Neural cell (in vitro differentiated cells): ENCODE measurements around the gene GCN1. TPM values are rescaled to one million over a fixed set of nuclear protein-coding genes. Genes with fewer than 3 reads are reported as not detected.

Source experiments
- H2AFZ ChIP-seq: fragments of 200-600, 300-800 bp; sonication (generic), shearing (Covaris generic); 2 replicates; pipeline ENCODE4 v1.6.0; 2014; ENCODE audit warnings: low read depth, mild to moderate bottlenecking, antibody characterized with exemption, low read length, moderate library complexity
- H3F3A ChIP-seq: fragments of 200-600 bp; shearing (Covaris generic); 2 replicates; pipeline ENCODE4 v1.6.1; 2016; ENCODE audit warnings: mild to moderate bottlenecking, moderate library complexity, mixed read lengths, antibody characterized with exemption, low read length; ENCODE audit not compliant: insufficient read depth, poor library complexity, severe bottlenecking
- H3K27ac ChIP-seq: fragments of 200-600, 300-800 bp; sonication (generic), shearing (Covaris generic); 2 replicates; pipeline ENCODE4 v1.5.1; 2014; ENCODE audit warnings: mild to moderate bottlenecking, low read length, moderate library complexity
- H3K27me3 ChIP-seq: fragments of 300-800, 200-600 bp; sonication (generic), shearing (Covaris generic); 2 replicates; pipeline ENCODE4 v1.6.0; 2014; ENCODE audit warnings: mild to moderate bottlenecking, low read depth, low read length, moderate library complexity; ENCODE audit not compliant: insufficient read depth
- H3K36me3 ChIP-seq: fragments of 300-800, 200-600 bp; sonication (generic), shearing (Covaris generic); 2 replicates; pipeline ENCODE4 v1.5.1; 2014; ENCODE audit warnings: mild to moderate bottlenecking, antibody characterized with exemption, low read length, moderate library complexity; ENCODE audit not compliant: insufficient read depth
- H3K4me2 ChIP-seq: fragments of 300-800, 200-600 bp; sonication (generic), shearing (Covaris generic); 2 replicates; pipeline ENCODE4 v1.6.0; 2014; ENCODE audit warnings: mild to moderate bottlenecking, low read length
- H3K4me3 ChIP-seq: fragments of 300-800, 200-600 bp; sonication (generic), shearing (Covaris generic); 2 replicates; pipeline ENCODE4 v1.5.1; 2014; ENCODE audit warnings: mild to moderate bottlenecking, low read length, moderate library complexity
- H3K79me2 ChIP-seq: fragments of 200-600 bp; shearing (Covaris generic); replicated peaks from 2 replicates; pipeline ENCODE4 v1.6.0; 2014; ENCODE audit warnings: mild to moderate bottlenecking, low read length, moderate library complexity; ENCODE audit not compliant: insufficient read depth
- H3K9ac ChIP-seq: fragments of 300-800, 200-600 bp; sonication (generic), shearing (Covaris generic); 2 replicates; pipeline ENCODE4 v1.6.1; 2016; ENCODE audit warnings: mild to moderate bottlenecking, low read length, mixed read lengths
- H3K9me2 ChIP-seq: fragments of 200-600 bp; shearing (Covaris generic); 2 replicates; pipeline ENCODE4 v1.6.1; 2016; ENCODE audit warnings: mild to moderate bottlenecking, low read length, mixed read lengths; ENCODE audit not compliant: insufficient read depth
- H3K9me3 ChIP-seq: fragments of 200-600, 300-800 bp; sonication (generic), shearing (Covaris generic); 2 replicates; pipeline ENCODE4 v1.6.1; 2016; ENCODE audit warnings: mild to moderate bottlenecking, mixed run types, low read length, moderate library complexity, mixed read lengths
- H4K20me1 ChIP-seq: fragments of 200-600 bp; shearing (Covaris generic); 2 replicates; pipeline ENCODE4 v1.6.1; 2016; ENCODE audit warnings: mild to moderate bottlenecking, mixed run types; ENCODE audit not compliant: insufficient read depth
- EP300 ChIP-seq: fragments of 450-650 bp; conservative IDR thresholded peaks from 2 replicates; pipeline ENCODE4 v1.6.1; 2014; ENCODE audit warnings: antibody characterized with exemption, mild to moderate bottlenecking, moderate library complexity; ENCODE audit not compliant: poor library complexity, severe bottlenecking
- EZH2 ChIP-seq: fragments of 200-600, 300-800 bp; shearing (Covaris generic), sonication (generic); IDR thresholded peaks from 2 replicates; pipeline ENCODE4 v1.6.1; 2014; ENCODE audit warnings: antibody characterized with exemption, low read length, borderline replicate concordance, mild to moderate bottlenecking; ENCODE audit not compliant: insufficient read depth, poor library complexity, severe bottlenecking
- MXI1 ChIP-seq: fragments of 450-650 bp; conservative IDR thresholded peaks from 2 replicates; pipeline ENCODE4 v1.6.1; 2014; ENCODE audit warnings: antibody characterized with exemption, mild to moderate bottlenecking; ENCODE audit not compliant: poor library complexity, severe bottlenecking
- POLR2AphosphoS5 ChIP-seq: IDR thresholded peaks from 2 replicates; pipeline ENCODE4 v1.6.1; 2012
- RAD21 ChIP-seq: fragments of 450-650 bp; conservative IDR thresholded peaks from 2 replicates; pipeline ENCODE4 v1.6.1; 2014; ENCODE audit warnings: antibody characterized with exemption, mild to moderate bottlenecking, moderate library complexity
- SMC3 ChIP-seq: fragments of 450-650 bp; conservative IDR thresholded peaks from 2 replicates; pipeline ENCODE4 v1.6.1; 2014; ENCODE audit warnings: antibody characterized with exemption, mild to moderate bottlenecking, moderate library complexity; ENCODE audit not compliant: poor library complexity
- TAF1 ChIP-seq: IDR thresholded peaks from 2 replicates; pipeline ENCODE4 v1.6.1; 2012; ENCODE audit warnings: low read depth
- polyA plus RNA-seq: library from polyadenylated mRNA; depleted of rRNA; stranded (reverse); fragments of >200 nt; gene quantifications from 2 replicates; pipeline ENCODE4 v1.2.3, GENCODE V29; 2014
- TF ChIP-seq, protein P1 (sequence below): fragments of 450-650 bp; IDR thresholded peaks from 2 replicates; pipeline ENCODE4 v1.5.1; 2014; ENCODE audit warnings: antibody characterized with exemption, mild to moderate bottlenecking, moderate library complexity; ENCODE audit not compliant: poor library complexity, severe bottlenecking
- TF ChIP-seq, protein P2 (sequence below): IDR thresholded peaks from 2 replicates; pipeline ENCODE4 v1.6.1; 2012; ENCODE audit warnings: borderline replicate concordance

GCN1 gene
- polyA plus RNA-seq, 1 donor from 2014 or later, result 21.5 TPM

DNA sequence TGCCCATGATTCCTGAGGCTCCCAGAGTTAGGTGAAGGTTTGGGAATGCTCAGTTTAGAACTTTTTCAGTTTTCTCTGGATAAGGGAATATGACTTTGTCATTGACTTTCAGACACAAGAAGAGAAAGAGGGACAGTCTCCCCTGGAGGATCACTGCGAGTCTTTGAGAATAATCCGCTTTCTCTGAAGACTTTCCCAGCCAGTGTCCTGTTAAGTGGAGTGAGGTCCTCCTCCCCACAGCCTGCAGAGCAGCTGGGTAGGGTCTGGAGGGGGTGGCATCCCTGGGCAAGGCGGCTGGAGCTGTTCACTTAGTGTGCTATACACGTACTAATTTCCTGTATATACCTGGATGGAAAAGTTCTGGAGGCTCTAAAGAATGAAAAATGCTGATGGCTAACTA is 69.5 kb downstream of the GCN1 start:
- no peak overlapping the region for H3K9ac ChIP-seq
- no peaks in the 10 kb centered on the region for H3K79me2 ChIP-seq
- no peaks in the 10 kb centered on the region for H3K27me3 ChIP-seq
- H3K36me3 ChIP-seq, result no peaks in the 10 kb centered on the region
- H3K4me2 ChIP-seq, result no peak overlapping the region
- TF ChIP-seq, protein P1, sequence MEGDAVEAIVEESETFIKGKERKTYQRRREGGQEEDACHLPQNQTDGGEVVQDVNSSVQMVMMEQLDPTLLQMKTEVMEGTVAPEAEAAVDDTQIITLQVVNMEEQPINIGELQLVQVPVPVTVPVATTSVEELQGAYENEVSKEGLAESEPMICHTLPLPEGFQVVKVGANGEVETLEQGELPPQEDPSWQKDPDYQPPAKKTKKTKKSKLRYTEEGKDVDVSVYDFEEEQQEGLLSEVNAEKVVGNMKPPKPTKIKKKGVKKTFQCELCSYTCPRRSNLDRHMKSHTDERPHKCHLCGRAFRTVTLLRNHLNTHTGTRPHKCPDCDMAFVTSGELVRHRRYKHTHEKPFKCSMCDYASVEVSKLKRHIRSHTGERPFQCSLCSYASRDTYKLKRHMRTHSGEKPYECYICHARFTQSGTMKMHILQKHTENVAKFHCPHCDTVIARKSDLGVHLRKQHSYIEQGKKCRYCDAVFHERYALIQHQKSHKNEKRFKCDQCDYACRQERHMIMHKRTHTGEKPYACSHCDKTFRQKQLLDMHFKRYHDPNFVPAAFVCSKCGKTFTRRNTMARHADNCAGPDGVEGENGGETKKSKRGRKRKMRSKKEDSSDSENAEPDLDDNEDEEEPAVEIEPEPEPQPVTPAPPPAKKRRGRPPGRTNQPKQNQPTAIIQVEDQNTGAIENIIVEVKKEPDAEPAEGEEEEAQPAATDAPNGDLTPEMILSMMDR, result no peak
- no peak for TF ChIP-seq MXI1
- TF ChIP-seq EP300, result no peak
- no peak for TF ChIP-seq EZH2
- TF ChIP-seq, protein P2, sequence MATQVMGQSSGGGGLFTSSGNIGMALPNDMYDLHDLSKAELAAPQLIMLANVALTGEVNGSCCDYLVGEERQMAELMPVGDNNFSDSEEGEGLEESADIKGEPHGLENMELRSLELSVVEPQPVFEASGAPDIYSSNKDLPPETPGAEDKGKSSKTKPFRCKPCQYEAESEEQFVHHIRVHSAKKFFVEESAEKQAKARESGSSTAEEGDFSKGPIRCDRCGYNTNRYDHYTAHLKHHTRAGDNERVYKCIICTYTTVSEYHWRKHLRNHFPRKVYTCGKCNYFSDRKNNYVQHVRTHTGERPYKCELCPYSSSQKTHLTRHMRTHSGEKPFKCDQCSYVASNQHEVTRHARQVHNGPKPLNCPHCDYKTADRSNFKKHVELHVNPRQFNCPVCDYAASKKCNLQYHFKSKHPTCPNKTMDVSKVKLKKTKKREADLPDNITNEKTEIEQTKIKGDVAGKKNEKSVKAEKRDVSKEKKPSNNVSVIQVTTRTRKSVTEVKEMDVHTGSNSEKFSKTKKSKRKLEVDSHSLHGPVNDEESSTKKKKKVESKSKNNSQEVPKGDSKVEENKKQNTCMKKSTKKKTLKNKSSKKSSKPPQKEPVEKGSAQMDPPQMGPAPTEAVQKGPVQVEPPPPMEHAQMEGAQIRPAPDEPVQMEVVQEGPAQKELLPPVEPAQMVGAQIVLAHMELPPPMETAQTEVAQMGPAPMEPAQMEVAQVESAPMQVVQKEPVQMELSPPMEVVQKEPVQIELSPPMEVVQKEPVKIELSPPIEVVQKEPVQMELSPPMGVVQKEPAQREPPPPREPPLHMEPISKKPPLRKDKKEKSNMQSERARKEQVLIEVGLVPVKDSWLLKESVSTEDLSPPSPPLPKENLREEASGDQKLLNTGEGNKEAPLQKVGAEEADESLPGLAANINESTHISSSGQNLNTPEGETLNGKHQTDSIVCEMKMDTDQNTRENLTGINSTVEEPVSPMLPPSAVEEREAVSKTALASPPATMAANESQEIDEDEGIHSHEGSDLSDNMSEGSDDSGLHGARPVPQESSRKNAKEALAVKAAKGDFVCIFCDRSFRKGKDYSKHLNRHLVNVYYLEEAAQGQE, result no peak
- no peak for TF ChIP-seq SMC3
- no peak for TF ChIP-seq POLR2AphosphoS5
- TF ChIP-seq TAF1, result no peak
- no peak for TF ChIP-seq RAD21
- no peaks in the 10 kb centered on the region for H3K9me3 ChIP-seq
- H2AFZ ChIP-seq, result no peak overlapping the region
- no peaks in the 10 kb centered on the region for H3F3A ChIP-seq
- no peaks in the 10 kb centered on the region for H3K9me2 ChIP-seq
- H3K4me3 ChIP-seq, result no peak overlapping the region
- H3K27ac ChIP-seq, result no peak overlapping the region
- H4K20me1 ChIP-seq, result no peaks in the 10 kb centered on the region

DNA sequence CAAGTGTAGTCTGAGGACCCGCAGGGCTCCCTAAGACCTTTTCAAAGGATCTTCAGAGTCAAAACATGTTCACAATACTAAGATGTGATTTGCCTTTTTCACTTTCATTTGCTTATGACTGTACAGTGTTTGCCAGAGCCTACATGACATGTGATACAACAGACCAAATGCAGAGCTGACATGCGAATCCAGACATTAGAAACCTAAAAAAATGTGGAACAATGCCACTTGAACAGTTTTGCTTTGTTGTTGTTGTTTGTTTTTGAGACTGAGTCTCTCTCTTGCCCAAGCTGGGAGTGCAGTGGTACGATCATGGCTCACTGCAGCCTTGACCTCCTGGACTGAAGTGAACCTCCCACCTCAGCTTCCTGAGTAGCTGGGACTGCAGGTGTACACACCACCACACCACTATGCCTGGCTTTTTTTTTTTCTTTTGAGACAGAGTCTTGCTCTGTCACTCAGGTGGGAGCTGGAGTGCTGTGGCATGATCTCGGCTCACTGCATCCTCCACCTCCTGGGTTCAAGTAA is 72.7 kb downstream of the GCN1 start:
- Histone ChIP-seq H3K79me2 (peaks cover 12% of the 10 kb centered on the region), H3K27ac (no peak overlapping the region)

More for the DNA sequence above, 72.7 kb downstream of the GCN1 start:
- Histone ChIP-seq H3K4me3 (no peak overlapping the region), H3F3A (no peaks in the 10 kb centered on the region), H3K9me2 (no peaks in the 10 kb centered on the region), H2AFZ (no peak overlapping the region), H3K27me3 (no peaks in the 10 kb centered on the region), H3K36me3 (no peaks in the 10 kb centered on the region), H3K9me3 (no peaks in the 10 kb centered on the region), H4K20me1 (no peaks in the 10 kb centered on the region), H3K4me2 (no peak overlapping the region), H3K9ac (no peak overlapping the region)
- TF ChIP-seq, protein P1, result no peak
- TF ChIP-seq POLR2AphosphoS5 (no peak), SMC3 (no peak), EZH2 (no peak), EP300 (no peak), MXI1 (no peak)
- TF ChIP-seq, protein P2, result no peak
